ENCODE measurements around the gene ARID3A.
A peak's percentile ranks its signal among the peaks of the same experiment; 100 is the strongest.

Gene ARID3A

GRCh38 chr19:892243-892893 is 33.5 kb upstream of the ARID3A start:
- DNase-seq (ENCODE audit: low spot score) = no peak

- DNase-seq (ENCODE audit: low spot score) = peak; percentile 94
These were observed 32.7 kb upstream of the ARID3A start, which contains the start of the genes MED16 and RNU6-9 for GRCh38 chr19:892894-893689. MED16 (minus strand) TSS chr19:893187; CDS start chr19:891131, 2,056 bp downstream. RNU6-9 (plus strand) TSS chr19:893484.

- DNase-seq (ENCODE audit: low spot score) = no peak
These were observed 29.4 kb upstream of the ARID3A start for GRCh38 chr19:896434-896833.

GRCh38 chr19:896999-897398 is 28.8 kb upstream of the ARID3A start:
- DNase-seq (ENCODE audit: low spot score) = no peak

- no peak for DNase-seq (ENCODE audit: low spot score)
These were observed 28.3 kb upstream of the ARID3A start for GRCh38 chr19:897442-898039.

GRCh38 chr19:898663-899062 is 27.2 kb upstream of the ARID3A start:
- no peak for DNase-seq (ENCODE audit: low spot score)

- no peak for DNase-seq (ENCODE audit: low spot score)
These were observed 26.3 kb upstream of the ARID3A start for GRCh38 chr19:899336-900042.

- no peak for DNase-seq (ENCODE audit: low spot score)
These were observed 25.9 kb upstream of the ARID3A start for GRCh38 chr19:900043-900301.

- DNase-seq (ENCODE audit: low spot score) = no peak
These were observed 25.3 kb upstream of the ARID3A start for GRCh38 chr19:900302-901111.

GRCh38 chr19:901216-902092 is 24.4 kb upstream of the ARID3A start:
- no peak for DNase-seq (ENCODE audit: low spot score)

- no peak for DNase-seq (ENCODE audit: low spot score)
These were observed 23.8 kb upstream of the ARID3A start for GRCh38 chr19:902093-902370.

- no peak for DNase-seq (ENCODE audit: low spot score)
These were observed 23.2 kb upstream of the ARID3A start for GRCh38 chr19:902446-903226.

GRCh38 chr19:903266-903797 is 22.5 kb upstream of the ARID3A start:
- DNase-seq (ENCODE audit: low spot score) = no peak

- no peak for DNase-seq (ENCODE audit: low spot score)
These were observed 21.3 kb upstream of the ARID3A start for GRCh38 chr19:904545-904944.

- no peak for DNase-seq (ENCODE audit: low spot score)
These were observed 19.4 kb upstream of the ARID3A start for GRCh38 chr19:906480-906879.

- DNase-seq (ENCODE audit: low spot score) = no peak
These were observed 18.5 kb upstream of the ARID3A start for GRCh38 chr19:907183-907853.

- no peak for DNase-seq (ENCODE audit: low spot score)
These were observed 14.4 kb upstream of the ARID3A start for GRCh38 chr19:911197-912033.

Data from kidney tubule cell (primary cell).